ENCODE data around the gene PNKD.

DNA sequence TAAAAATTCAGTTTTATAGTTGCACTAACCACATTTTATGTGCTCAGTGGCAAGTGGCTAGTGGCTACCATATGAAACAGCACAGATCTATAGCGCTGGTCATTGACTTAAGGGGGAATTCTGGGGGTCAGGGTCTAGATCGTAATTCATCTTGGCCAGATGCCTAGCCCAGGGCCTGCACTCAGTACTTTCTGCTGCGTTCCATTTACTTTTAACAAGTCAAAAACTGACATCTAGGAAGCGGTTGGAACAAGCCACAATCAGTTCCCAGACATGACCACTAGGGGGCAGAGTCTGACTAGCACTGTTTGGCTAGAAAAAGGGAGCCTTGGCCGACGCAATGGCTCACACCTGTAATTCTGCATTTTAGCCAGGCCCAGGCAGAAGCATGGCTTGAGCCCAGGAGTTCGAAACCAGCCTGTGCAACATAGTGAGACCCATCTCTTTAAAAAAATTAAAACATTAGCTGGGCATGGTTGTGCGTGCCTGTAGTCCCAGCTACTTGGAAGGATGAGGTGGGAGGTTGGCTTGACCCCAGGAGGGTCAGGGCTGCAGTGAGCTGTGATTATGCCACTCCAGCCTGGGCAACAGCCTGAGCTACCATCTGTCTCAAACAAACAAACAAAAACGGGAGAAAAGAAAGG lies 31.0 kb downstream of the PNKD start:
- TF ChIP-seq POLR2A (IDR thresholded peaks at IDR 0.05), result no peak
- peak; percentile 96 to 99 (median 98) for TF ChIP-seq CTCF (IDR thresholded peaks at IDR 0.05)

All from adrenal gland (tissue), 5 donors.